Measurements from ENCODE around the gene NUP188. TPM values are rescaled to one million over a fixed set of nuclear protein-coding genes. Genes with fewer than 3 reads are reported as not detected.

NUP188 gene
- total and polyA plus RNA-seq, 2 experiments from 2014 or later: 25.5 to 117 TPM

- DNase-seq (ENCODE audit: low spot score) (no peak), ATAC-seq (no peak)
- H3K4me1 Mint-ChIP-seq: no peaks in the 10 kb centered on the region
- H3K27me3 ChIP-seq (ENCODE audit: insufficient read depth): no peaks in the 10 kb centered on the region
- H3K27me3 Mint-ChIP-seq (ENCODE audit: insufficient read depth, low read depth, poor library complexity): no peaks in the 10 kb centered on the region
- no peaks in the 10 kb centered on the region for H3K9me2 ChIP-seq (ENCODE audit: insufficient read depth)
- H2AFZ ChIP-seq: no peak overlapping the region
- no peak overlapping the region for H3K27ac Mint-ChIP-seq
- peaks cover 85% of the 10 kb centered on the region for H3K36me3 Mint-ChIP-seq (ENCODE audit: low read depth)
- H3K4me2 ChIP-seq: no peak overlapping the region
- H3F3A ChIP-seq (replicated peaks; ENCODE audit: low read depth): no peaks in the 10 kb centered on the region
- H3K4me3 ChIP-seq: no peak overlapping the region
- no peak for TF ChIP-seq ZNF114 (CRISPR knock-in tag; IDR thresholded peaks at IDR 0.05)
- no peak for TF ChIP-seq POLR2AphosphoS5 (IDR thresholded peaks at IDR 0.05; ENCODE audit: low read depth)
- TF ChIP-seq CTCF (conservative IDR thresholded peaks at IDR 0.05; ENCODE audit: low read depth in 2 of 2): no peak
- no peak for TF ChIP-seq ETS1 (IDR thresholded peaks at IDR 0.05)
- H3K27ac ChIP-seq (ENCODE audit: low read depth): no peak overlapping the region
- no peaks in the 10 kb centered on the region for H3K79me2 ChIP-seq (replicated peaks; ENCODE audit: insufficient read depth)
- peaks cover 82% of the 10 kb centered on the region for H3K36me3 ChIP-seq (ENCODE audit: insufficient read depth)
- H3K4me1 ChIP-seq (ENCODE audit: insufficient read depth): no peaks in the 10 kb centered on the region
- H3K9me3 Mint-ChIP-seq: no peaks in the 10 kb centered on the region
- no peaks in the 10 kb centered on the region; the same call in 1 of the 2 replicates for H4K20me1 ChIP-seq (replicated peaks; ENCODE audit: insufficient read depth)
- no peak overlapping the region for H3K4me3 Mint-ChIP-seq
These were observed 31.6 kb downstream of the NUP188 start for GRCh38 chr9:128979111-128979510.

GRCh38 chr9:128983536-128983935 lies 36.0 kb downstream of the NUP188 start:
- H3K9me3 Mint-ChIP-seq: no peaks in the 10 kb centered on the region
- H3K4me3 Mint-ChIP-seq: no peak overlapping the region
- H3K27ac Mint-ChIP-seq: no peak overlapping the region
- Histone ChIP-seq H3K36me3 (ENCODE audit: insufficient read depth) (peaks cover 89% of the 10 kb centered on the region), H3K4me2 (no peak overlapping the region), H3K4me1 (ENCODE audit: insufficient read depth) (no peaks in the 10 kb centered on the region), H2AFZ (no peak overlapping the region), H3F3A (replicated peaks; ENCODE audit: low read depth) (0 out of 2 replicates have a peak, but pooled peaks cover 10% of the 10 kb centered on the region), H3K4me3 (no peak overlapping the region), H3K27ac (ENCODE audit: low read depth) (no peak overlapping the region), H3K27me3 (ENCODE audit: insufficient read depth) (no peaks in the 10 kb centered on the region), H3K9me2 (ENCODE audit: insufficient read depth) (no peaks in the 10 kb centered on the region), H4K20me1 (replicated peaks; ENCODE audit: insufficient read depth) (no peaks in the 10 kb centered on the region; the same call in 1 of the 2 replicates), H3K79me2 (replicated peaks; ENCODE audit: insufficient read depth) (no peaks in the 10 kb centered on the region)
- H3K27me3 Mint-ChIP-seq (ENCODE audit: insufficient read depth, low read depth, poor library complexity): no peaks in the 10 kb centered on the region
- peaks cover 91% of the 10 kb centered on the region for H3K36me3 Mint-ChIP-seq (ENCODE audit: low read depth)
- H3K4me1 Mint-ChIP-seq: no peaks in the 10 kb centered on the region
- TF ChIP-seq STAT1 (IDR thresholded peaks at IDR 0.05; ENCODE audit: unreplicated experiment): no peak
- TF ChIP-seq CTCF (conservative IDR thresholded peaks at IDR 0.05; ENCODE audit: low read depth in 2 of 2): no peak
- TF ChIP-seq ZNF114 (CRISPR knock-in tag; IDR thresholded peaks at IDR 0.05): no peak
- TF ChIP-seq EZH2phosphoT487 (IDR thresholded peaks at IDR 0.05; ENCODE audit: unreplicated experiment): no peak
- no peak for TF ChIP-seq POLR2AphosphoS5 (IDR thresholded peaks at IDR 0.05; ENCODE audit: low read depth)
- no peak for TF ChIP-seq ETS1 (IDR thresholded peaks at IDR 0.05)
- TF ChIP-seq ZNF462 (CRISPR knock-in tag; IDR thresholded peaks at IDR 0.05): no peak
- no peak for TF ChIP-seq JUNB (IDR thresholded peaks at IDR 0.05; ENCODE audit: unreplicated experiment)
- no peak for TF ChIP-seq CREB1 (CRISPR knock-in tag; IDR thresholded peaks at IDR 0.05; ENCODE audit: low read depth)
- no peak for ATAC-seq
- no peak for DNase-seq (ENCODE audit: low spot score)

All from GM23338 (cell line).